Eye (tissue), 1 donor: ENCODE results near the gene GNB2.
"Not testable (repeated sequence)": the region's sequence is repeated elsewhere in the genome, so short reads cannot be mapped to it uniquely, and the experiment has no call there.

Experiments
- DNase-seq: peaks from one replicate; pipeline ENCODE4 v3.0.0-alpha.2; 2015

The GNB2 gene

DNA sequence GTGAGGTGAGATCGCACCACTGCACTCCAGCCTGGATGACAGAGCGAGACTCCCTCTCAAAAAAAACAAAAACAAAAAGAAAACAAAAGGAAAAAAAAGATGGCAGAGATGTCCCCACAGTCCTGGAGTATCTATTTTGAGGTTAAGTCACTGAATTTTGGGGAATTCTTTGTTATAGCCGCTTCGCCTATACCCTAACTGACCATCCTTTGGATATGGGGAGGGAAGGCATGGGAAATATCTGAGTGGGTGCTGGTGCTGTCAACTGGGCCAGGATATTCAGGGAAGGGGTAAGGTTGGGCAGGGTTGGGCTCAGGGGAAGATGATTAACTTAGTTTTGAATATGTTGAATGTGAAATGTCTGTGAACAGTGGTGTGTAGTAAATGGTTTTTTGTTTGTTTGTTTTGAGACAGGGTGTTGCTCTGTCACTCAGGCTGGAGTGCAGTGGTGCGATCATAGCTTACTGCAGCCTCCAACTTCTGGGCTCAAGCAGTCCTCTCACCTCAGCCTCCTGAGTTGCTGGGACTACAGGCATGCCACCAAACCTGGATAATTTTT, 8.3 kb upstream of the GNB2 start:
- DNase-seq: no peak

DNA sequence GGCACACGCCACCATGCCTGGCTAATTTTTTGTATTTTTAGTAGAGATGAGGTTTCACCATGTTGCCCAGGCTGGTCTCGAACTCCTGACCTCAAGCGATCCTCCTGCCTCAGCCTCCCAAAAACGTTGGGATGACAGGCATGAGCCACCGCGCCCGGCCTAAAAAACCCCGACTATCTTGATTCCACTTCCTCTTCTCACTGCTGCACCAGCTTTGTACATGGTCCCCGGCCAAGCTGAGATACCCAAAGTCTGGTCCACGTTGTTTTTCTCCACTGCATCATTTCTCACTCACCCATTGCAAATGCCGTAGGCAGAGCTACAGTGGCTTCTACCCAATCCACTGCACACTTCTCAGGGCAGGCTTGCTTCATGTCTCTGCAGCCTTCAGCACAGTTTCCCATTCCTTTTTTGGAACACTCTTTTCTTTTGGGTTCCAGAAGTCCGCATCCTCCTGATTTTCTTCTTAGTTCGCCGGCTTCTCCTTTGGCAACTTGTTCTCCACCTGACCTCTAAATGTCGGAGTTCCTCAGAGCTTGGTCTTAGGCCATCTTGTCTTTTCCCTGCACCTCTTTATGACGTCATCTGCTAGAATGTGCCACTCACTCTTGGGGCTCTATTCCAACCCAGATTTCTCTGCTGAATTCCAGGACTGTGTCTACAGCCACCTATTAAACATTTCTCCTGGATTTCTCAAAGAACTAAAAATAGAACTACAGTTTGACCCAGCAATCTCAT, 6.0 kb upstream of the GNB2 start:
- no peak for DNase-seq

GRCh38 chr7:100668069-100668449, 5.5 kb upstream of the GNB2 start:
- no peak for DNase-seq

DNA sequence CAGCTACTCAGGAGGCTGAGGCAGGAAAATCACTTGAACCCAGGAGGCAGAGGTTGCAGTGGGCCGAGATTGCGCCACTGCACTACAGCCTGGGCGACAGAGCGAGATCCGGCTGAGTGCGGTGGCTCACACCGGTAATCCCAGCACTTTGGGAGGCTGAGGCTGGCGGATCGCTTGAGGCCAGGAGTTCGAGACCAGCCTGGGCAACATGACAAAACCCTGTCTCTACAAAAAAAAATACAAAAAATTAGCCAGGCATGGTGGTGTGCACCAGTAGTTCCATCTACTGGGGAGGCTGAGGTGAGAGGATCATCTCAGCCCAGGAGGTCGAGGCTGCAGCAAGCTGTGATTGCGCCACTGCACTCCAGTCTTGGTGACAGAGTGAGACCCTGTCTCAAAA, 4.4 kb upstream of the GNB2 start:
- not testable (repeated sequence) for DNase-seq

DNA sequence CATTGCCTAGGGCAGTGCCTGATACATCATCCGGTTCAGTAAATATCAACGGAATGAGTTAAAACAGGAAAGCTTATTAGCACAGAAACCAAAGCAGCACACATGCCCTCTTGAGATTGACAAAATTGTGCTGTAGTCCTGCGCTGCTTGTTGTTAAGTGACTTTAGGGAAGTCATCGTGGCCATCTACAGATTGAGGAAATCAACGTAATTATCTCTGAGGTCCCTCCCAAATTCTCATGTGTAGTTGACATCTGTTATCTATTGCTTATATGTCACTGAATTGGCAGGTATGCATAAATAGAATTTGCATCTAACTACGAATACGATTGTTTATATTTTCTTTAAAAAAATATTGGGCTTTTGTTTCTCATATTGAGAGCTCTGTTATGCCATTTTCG, 3.5 kb upstream of the GNB2 start:
- DNase-seq: no peak

DNA sequence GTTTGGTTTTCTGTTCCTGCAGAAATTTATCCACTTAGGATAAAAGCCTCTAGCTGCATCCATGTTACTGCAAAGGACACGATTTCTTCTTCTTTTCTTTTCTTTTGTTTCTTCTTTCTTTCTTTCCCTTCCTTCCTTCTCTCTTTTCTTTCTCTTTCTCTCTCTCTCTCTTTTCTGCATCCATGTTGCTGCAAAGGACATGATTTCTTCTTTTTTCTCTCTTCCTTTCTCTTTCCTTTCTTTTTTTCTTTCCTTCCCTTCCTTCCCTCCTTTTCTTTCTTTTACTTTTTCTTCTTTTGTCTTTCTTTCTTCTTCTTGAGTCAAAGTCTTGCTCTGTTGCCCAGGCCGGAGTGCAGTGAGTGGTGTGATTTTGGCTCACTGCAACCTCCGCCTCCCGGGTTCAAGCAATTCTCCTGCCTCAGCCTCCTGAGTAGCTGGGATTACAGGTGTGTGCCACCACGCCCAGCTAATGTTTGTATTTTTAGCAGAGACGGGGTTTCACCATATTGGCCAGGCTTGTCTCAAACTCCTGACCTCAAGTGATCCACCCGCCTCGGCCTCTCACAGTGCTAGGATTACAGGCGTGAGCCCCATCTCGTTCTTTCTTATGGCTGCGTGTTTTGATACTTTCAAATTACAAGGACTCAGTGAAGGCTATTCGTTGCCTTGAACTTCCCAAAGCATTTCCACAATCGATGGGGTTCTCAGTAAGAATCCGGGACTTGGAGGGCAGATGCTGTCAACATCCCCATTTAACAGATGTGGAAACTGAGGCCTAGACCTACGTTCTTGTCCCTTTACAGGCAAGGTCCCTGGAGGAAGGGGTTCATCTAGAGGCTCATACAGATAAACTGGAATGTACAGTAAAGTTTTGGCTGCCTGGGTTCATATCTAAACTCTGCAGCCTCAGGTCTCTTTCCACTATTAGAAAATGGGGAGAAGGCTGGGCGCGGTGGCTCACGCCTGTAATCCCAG, 1.9 kb upstream of the GNB2 start:
- no peak for DNase-seq

DNA sequence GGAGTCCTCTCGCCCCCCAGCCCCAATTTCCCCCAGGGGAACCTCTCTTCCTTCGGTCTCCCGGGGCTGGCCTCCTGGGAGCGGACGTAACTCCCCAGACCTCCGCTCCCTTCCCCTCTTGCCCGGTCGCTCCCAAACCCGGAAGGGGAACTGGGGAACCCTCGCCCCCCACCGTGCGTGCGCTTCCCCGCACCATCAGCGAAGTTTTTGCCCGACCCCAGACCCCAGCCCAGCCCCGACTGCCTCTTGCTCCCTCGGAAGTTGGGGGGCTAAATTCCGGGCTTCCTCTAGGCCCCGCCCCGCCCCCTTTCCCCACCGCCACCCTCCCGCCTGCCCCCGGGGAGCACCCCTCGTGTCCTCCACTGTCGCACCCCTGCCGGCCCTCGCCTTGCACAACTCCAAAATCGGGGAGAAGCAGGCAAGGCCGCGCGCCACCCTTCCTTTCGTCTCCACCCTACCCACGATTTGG, 436 bp downstream of the GNB2 start:
- no peak for DNase-seq

GRCh38 chr7:100674411-100675104, 1.0 kb downstream of the GNB2 start:
- peak; percentile 68 for DNase-seq

DNA sequence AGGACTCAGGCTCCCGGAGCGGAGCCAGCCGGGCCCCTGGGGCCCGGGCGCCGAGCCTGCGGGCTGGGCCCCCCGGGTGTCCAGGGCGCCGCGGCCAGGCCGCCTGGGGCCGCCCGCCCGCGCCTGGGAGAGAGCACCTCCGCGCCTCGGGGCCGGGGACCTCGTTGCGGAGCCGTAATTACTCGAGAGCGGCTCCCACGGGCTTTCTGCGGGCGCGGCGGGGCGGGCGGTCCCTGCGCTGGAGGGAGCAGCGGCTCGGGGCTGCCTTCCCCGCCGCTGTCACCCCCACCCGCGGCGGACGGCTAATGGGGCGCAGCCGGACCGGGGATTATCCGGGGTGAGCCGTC, 1.5 kb downstream of the GNB2 start:
- no peak for DNase-seq

DNA sequence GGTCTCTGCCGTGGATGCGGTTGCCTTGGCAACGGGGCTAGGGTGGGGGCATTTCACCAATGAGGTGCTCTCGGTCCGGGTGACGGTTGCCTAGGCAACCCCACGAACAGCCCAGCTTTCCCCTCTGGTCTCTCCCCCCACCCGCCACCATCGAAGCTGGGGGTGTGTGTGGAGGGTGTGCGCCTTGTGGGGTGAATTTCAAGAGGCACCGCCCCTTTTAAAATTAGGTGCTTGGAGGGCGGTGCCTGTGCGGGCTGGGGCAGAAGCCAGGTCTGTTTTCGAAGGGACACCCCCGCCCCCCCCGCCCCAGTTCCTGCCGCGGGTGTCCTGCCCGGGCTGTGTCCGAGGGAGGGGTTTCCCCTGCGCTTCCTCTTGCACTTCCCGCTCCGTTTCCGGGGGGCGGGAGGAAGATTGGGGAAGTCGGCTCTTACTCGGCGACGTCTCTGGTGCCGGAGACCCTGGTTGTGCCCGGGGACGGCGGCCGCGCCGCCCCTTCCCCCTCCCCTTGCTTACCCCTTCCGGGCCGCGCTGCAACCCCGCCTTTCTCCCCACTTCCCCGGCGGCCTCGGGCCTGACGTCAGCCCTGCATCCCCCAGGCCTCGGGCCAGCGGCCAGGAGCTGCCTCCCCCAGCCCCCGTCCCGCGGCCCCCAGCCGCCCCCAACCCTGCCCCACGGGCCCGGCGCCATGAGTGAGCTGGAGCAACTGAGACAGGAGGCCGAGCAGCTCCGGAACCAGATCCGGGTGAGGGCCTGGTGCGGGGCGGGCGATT, 2.2 kb downstream of the GNB2 start:
- peak; percentile 86 for DNase-seq

DNA sequence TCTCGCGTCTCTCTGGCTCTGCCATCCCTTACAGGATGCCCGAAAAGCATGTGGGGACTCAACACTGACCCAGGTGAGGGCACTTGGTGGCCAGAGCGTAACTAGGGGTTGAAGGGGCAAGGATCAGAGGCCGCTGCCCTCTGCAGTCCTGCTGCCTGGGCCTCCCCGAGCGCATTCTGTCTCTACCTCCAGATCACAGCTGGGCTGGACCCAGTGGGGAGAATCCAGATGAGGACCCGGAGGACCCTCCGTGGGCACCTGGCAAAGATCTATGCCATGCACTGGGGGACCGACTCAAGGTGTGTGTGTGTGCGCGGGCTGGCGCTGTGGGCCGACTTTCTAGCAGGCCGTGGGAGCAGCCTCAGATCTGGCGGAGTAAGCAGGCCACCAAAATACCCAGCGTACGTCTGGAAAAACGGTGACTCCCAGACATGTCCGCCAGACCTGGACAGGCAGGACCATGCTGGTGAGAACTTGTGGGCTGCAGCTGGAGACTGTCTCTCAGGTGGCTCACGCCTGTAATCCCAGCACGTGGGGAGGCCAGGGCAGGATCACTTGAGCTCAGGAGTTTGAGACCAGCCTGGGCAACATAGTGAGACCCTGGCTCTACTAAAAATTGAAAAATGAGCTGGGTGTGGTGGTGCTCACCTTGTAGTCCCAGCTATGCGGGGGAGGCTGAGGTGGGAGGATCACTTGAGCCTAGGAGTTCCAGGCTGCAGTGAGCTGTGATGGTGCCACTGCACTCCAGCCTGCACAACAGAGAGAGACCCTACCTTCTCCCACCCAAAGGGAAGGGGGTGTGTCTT, 3.2 kb downstream of the GNB2 start:
- DNase-seq: no peak

- DNase-seq: no peak
Observed at GRCh38 chr7:100677308-100678267, 4.0 kb downstream of the GNB2 start.

GRCh38 chr7:100678291-100678984, 4.9 kb downstream of the GNB2 start:
- DNase-seq: no peak

- no peak for DNase-seq
Observed at GRCh38 chr7:100679129-100679926, 5.8 kb downstream of the GNB2 start.

GRCh38 chr7:100679927-100680575, 6.5 kb downstream of the GNB2 start:
- DNase-seq: no peak

GRCh38 chr7:100680576-100681271, 7.2 kb downstream of the GNB2 start:
- DNase-seq: no peak

DNA sequence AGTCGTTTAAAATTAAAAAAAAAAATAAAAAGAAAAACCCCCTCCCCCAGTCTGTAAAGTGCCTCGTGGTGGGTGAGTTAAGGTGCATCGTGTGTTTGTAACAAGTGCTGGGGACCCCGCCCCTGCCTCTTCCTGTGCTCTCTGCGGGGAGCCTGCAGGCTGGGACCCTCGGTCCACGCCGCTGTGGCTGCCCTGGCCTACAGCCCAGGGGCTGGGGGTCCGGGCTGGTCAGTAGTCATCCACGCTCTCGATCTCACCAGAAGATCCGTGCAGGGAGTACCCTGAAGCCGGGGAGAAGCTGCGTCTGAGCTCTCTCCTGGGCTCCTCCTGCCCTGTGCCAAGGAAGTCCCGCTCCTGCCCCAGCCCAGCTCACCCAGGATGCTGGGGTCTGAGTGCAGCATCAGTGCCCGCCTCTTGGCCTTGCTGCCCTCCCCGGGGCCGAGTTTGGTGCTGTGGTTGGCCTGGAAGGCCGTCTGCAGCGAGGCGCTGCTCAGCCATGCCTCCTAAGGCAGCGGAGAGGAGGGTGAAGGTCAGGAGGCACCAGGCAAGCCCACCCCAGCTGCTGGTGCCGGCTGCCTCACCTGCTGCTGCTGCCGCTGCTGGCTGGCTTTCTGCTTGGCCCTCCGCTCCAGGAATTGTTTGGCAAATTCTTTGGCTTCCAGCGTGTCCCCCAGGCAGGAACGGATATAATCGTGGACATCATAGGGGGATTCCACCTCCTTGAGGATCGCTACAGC, 8.1 kb downstream of the GNB2 start:
- no peak for DNase-seq
